Measurements from ENCODE around the gene AGK.
"Not testable (repeated sequence)": the region's sequence is repeated elsewhere in the genome, so short reads cannot be mapped to it uniquely, and the experiment has no call there.

The AGK gene

GRCh38 chr7:141557831-141558531 lies 6.8 kb downstream of the AGK start:
- not testable (repeated sequence) for DNase-seq

DNA sequence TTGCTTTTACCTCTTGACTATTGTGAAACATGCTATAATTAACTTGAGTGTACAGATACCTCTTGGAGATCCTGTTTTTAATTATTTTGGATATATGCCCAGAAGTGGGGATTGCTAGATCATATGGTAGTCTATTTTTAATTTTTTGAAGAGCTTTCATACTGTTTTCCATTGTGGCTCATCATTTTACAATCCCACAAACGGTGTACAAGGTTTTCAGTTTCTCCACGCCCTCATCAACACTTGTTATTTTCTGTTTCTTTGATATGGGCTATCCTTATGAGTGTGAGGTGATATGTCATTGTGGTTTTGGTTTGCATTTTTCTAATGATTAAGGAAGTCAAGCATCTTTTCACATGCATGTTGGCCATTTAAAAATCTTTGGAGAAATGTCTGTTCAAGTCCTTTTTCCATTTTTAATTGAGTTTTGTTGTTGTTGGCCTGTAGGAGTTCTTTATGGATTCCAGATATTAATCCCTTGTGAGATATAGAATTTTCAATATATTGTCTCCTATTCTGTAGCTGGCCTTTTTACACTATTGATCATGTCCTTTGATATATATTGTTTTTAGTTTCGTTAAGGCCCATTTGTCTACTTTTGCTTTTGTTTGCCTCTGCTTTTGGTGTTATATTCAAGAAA lies 7.5 kb downstream of the AGK start:
- DNase-seq: peak; percentile 94

DNA sequence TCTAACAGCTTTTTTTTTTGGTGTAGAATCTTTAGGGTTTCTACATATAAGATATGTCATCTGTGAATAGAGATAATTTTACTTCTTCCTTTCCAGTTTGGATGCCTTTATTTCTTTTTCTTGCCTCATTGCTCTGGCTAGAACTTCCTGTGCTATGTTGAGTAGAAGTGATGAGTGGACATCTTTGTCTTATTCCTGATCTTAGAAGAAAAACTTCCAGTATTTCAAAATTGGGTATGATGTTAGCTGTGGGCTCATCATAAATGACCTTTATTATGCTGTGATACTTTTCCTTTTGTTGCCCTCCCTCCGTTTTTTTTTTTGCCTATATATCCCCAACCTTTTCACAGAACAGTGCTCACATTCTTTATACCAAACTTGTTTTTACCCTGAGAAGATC lies 8.8 kb downstream of the AGK start:
- no peak for DNase-seq

DNA sequence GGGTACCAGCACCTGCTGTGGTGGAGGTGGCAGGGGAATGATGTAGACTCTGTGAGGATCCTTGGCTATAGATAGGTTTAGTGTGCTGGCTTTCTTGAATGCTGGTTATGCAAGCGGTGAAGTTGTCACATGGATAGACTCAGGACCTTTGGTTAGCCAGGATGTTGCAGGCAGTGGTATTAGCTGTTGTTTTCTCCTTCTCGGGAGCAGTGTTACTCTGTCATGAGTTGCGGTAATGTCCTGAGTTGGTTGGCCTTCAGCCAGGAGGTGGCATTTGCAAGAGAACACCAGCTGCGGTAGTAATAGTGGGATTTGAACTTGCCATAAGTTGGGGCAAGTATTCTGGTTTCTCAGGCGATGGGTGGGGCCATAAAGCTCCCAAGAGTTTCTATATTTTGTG lies 10.8 kb downstream of the AGK start:
- DNase-seq: no peak

DNA sequence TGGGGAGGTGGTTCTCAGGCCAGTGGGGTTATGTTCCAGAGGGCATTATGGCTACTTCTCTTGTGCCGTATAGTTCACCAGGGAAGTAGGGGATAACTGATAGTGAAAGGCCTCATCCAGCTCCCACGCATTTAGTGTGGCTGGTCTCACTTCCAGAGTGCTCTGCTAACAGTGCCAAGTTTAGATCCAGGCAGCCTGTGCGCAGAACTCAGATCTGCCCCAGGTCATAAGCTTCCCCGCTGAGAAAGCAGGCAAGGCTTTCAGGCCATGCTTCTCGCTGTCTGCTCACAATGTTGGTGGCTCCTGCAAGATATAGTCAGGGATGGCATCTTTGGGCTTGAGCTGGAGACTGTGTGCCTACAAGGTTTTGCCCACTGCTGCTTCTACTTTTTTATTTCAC lies 11.3 kb downstream of the AGK start:
- DNase-seq: no peak

DNA sequence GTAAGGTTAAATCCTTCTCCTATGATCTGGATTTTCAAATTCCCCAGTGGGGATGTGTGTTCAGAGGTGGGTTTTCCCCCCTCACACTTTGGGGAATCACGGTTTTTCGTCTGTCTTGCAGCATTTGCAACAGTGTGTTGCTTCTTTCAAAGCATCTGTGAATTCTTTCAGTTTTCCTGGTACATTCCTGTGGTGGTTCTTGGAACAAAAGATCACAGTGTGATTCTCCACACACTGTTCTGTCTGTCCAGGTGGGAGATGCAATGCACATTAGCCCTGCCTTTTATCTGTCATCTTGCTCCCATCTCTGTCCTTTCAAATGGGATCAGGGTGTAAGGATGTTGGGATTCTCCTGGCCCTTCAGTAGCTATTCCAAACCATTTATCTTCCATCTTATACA lies 11.8 kb downstream of the AGK start:
- no peak for DNase-seq

- DNase-seq: no peak
These were observed 12.9 kb downstream of the AGK start for GRCh38 chr7:141563956-141564623.

- no peak for DNase-seq
These were observed 16.2 kb downstream of the AGK start for GRCh38 chr7:141567432-141567831.

DNA sequence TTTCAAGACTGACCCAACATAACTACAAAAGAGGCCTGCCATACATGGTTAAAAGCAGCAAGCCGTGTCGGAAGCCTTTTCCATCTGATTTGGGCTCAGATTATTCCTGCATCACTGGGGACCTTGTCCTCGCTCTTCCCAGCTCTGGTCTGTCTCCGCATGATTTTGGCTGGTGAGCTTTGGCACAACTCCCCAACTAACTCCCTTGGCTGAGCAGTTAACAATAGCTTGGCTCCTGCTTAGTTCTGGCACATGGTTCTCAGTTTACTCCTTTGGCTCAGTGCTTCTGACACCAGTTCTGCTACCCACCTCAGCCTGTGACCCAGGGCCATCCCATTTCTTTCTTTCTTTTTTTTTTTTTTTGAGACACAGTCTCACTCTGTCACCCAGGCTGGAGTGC lies 17.0 kb downstream of the AGK start:
- no peak for DNase-seq

- no peak for DNase-seq
These were observed 19.8 kb downstream of the AGK start for GRCh38 chr7:141571059-141571458.

GRCh38 chr7:141572175-141572574 lies 21.0 kb downstream of the AGK start:
- DNase-seq: no peak

- no peak for DNase-seq
These were observed 22.3 kb downstream of the AGK start for GRCh38 chr7:141573511-141573910.

- DNase-seq: no peak
These were observed 24.0 kb downstream of the AGK start for GRCh38 chr7:141575164-141575563.

DNA sequence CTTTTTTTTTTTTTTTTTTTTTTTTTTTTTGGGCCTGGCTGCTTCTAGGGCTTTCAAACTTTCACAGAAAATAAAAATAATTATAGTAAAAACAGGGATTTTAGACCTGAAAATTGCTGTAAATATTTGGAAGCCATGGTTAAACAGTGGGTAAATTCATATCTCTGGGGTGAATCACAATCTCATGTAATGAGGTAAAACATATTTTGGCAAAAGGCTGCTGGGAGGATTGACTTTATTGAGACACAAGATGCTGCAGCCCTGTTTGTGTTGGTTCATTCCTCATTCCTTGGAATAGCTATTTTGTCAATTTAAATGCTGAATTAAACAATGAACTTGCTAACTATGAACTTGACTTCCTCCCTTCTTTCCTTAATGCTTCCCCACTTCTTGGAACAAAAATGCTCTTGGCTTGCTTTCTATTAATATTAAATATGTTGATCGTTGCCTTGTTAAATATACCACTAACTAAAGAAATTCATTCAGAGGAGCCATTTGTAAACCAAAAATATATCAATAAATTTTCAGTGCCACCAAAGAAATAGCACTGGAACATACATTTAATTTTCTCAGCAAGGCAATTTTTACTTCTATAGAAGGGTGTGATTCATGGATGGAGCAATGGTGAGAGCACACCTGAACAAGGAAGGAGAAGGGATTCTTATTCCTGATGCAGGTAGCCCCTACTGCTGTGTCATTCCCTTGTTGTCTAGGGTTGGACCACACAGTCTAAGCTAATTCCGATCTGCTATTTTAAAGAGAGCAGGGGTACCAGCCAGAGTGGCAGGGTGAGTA lies 24.6 kb downstream of the AGK start:
- no peak for DNase-seq

DNA sequence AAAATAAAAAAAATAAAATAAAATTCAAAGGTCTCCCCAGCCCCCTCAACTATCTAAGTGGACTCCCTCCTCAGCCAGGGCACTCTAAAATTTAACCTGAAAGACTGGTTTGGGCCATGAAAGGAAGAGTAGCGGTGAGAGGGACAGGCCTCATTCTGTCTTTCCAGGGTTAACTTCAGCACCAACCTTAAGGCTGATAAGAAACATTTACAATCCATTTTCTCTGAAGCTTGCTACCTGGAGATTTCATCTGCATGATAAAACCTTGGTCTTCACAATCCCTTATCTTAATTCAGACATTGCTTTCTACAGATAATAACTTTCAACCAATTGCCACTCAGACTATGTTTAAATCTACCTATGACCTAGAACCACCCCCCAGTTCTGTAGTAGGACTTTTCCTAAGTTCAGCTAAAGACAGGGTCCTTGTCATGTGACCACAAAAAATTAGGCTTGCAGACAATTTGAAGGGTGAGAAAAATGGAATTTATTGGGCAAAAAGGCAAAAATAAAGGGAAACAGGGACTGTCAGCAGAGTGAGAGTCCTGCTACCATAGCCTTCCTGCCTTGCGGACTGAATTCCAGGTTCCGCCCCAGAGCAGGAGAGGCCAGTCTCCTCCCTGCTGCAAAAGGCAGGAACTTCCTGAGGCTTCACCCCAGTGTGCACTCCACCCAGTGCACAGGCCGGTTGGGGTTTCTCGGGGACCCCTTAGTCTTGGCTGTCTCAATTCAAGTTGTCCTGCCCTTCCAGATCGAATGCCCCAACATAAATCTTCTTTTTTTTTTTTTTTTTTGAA lies 26.0 kb downstream of the AGK start:
- no peak for DNase-seq

GRCh38 chr7:141579953-141580352 lies 28.7 kb downstream of the AGK start:
- not testable (repeated sequence) for DNase-seq

- DNase-seq: not testable (repeated sequence)
These were observed 30.9 kb downstream of the AGK start for GRCh38 chr7:141582063-141582462.

GRCh38 chr7:141584935-141585334 lies 33.7 kb downstream of the AGK start:
- no peak for DNase-seq

GRCh38 chr7:141585592-141586510 lies 34.6 kb downstream of the AGK start:
- no peak for DNase-seq

DNA sequence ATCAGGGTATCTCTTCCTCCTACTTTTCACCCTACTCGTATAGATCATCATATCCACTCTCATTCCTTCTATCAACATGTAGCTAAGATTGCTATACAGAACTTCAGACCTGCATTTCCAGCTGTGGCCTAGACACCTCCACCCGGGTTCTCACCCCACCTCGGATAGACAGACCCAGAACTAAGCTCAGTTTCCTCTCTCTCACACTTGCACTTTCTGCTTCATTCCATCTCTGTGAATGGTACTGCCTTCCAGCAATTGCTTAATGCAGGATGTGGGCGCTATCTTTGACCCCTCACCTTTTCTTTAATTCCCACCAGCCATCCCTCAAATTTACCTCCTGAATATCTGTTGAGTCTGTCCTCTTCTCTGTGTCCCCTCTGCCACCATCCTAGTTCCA lies 35.7 kb downstream of the AGK start:
- DNase-seq: no peak

- no peak for DNase-seq
These were observed 36.1 kb downstream of the AGK start for GRCh38 chr7:141587304-141587703.

DNA sequence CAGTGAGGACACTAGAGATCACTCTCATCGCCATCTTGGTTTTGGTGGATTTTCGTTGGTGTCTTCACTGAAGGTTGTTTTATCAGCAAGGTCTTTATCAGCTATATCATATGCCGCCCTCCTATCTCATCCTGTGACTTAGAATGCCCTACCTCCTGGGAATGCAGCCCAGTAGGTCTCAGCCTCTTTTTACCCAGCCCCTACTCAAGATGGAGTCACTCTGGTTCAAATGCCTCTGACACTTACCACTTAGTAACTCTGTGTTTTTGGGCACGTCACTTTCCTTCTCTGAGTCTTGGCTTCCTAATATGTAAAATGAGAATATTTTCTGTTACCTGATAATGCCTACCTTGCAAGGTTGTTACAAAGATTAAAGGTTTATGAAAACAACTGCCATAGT lies 37.7 kb downstream of the AGK start:
- no peak for DNase-seq
